ENCODE data around the gene MS4A5.
"Not testable (repeated sequence)": the region's sequence is repeated elsewhere in the genome, so short reads cannot be mapped to it uniquely, and the experiment has no call there.

The MS4A5 gene

GRCh38 chr11:60422609-60423008 is 6.8 kb upstream of the MS4A5 start:
- TF ChIP-seq POU2F2 (IDR thresholded peaks at IDR 0.05; ENCODE audit: low read depth, low read length), result no peak
- TF ChIP-seq POLR2A (IDR thresholded peaks at IDR 0.05; ENCODE audit: low read depth, low read length), result no peak
- TF ChIP-seq PAX5 (IDR thresholded peaks at IDR 0.05; ENCODE audit: insufficient read depth, low read length, severe bottlenecking), result no peak
- FAIRE-seq (no peak), DNase-seq (ENCODE audit: insufficient read length, low spot score) (no peak)

- FAIRE-seq (no peak), DNase-seq (ENCODE audit: insufficient read length, low spot score) (no peak)
- TF ChIP-seq POLR2AphosphoS5 (IDR thresholded peaks at IDR 0.05; ENCODE audit: low read depth, low read length), result no peak
These were observed 855 bp upstream of the MS4A5 start for GRCh38 chr11:60428517-60428916.

GRCh38 chr11:60431251-60431650 is 1.9 kb downstream of the MS4A5 start:
- FAIRE-seq (no peak), DNase-seq (ENCODE audit: insufficient read length, low spot score) (no peak)
- TF ChIP-seq POLR2A (IDR thresholded peaks at IDR 0.05; ENCODE audit: low read depth, low read length) (no peak), TAF1 (IDR thresholded peaks at IDR 0.05; ENCODE audit: low read depth, low read length) (no peak), POU2F2 (IDR thresholded peaks at IDR 0.05; ENCODE audit: low read depth, low read length) (no peak)

GRCh38 chr11:60433401-60433800 is 4.0 kb downstream of the MS4A5 start:
- TF ChIP-seq POU2F2 (IDR thresholded peaks at IDR 0.05; ENCODE audit: low read depth, low read length) (no peak), TAF1 (IDR thresholded peaks at IDR 0.05; ENCODE audit: low read depth, low read length) (no peak), SPI1 (IDR thresholded peaks at IDR 0.05; ENCODE audit: low read depth, low read length) (no peak), POLR2A (IDR thresholded peaks at IDR 0.05; ENCODE audit: low read depth, low read length) (no peak), PAX5 (IDR thresholded peaks at IDR 0.05; ENCODE audit: insufficient read depth, low read length, severe bottlenecking) (no peak), POLR2AphosphoS5 (IDR thresholded peaks at IDR 0.05; ENCODE audit: low read depth, low read length) (no peak)
- DNase-seq (ENCODE audit: insufficient read length, low spot score) (no peak), FAIRE-seq (peak; percentile 23)

GRCh38 chr11:60447070-60447469 is 17.7 kb downstream of the MS4A5 start:
- no peak for DNase-seq (ENCODE audit: insufficient read length, low spot score)
- TF ChIP-seq PAX5 (IDR thresholded peaks at IDR 0.05; ENCODE audit: insufficient read depth, low read length, severe bottlenecking) (no peak), POLR2A (IDR thresholded peaks at IDR 0.05; ENCODE audit: low read depth, low read length) (no peak), TAF1 (IDR thresholded peaks at IDR 0.05; ENCODE audit: low read depth, low read length) (no peak), POU2F2 (IDR thresholded peaks at IDR 0.05; ENCODE audit: low read depth, low read length) (no peak), POLR2AphosphoS5 (IDR thresholded peaks at IDR 0.05; ENCODE audit: low read depth, low read length) (no peak), SPI1 (IDR thresholded peaks at IDR 0.05; ENCODE audit: low read depth, low read length) (no peak)
- peak; percentile 95 for FAIRE-seq

GRCh38 chr11:60447846-60448245 is 18.5 kb downstream of the MS4A5 start:
- no peak for DNase-seq (ENCODE audit: insufficient read length, low spot score)
- TF ChIP-seq PAX5 (IDR thresholded peaks at IDR 0.05; ENCODE audit: insufficient read depth, low read length, severe bottlenecking) (no peak), TAF1 (IDR thresholded peaks at IDR 0.05; ENCODE audit: low read depth, low read length) (no peak), POLR2A (IDR thresholded peaks at IDR 0.05; ENCODE audit: low read depth, low read length) (no peak), POLR2AphosphoS5 (IDR thresholded peaks at IDR 0.05; ENCODE audit: low read depth, low read length) (no peak), POU2F2 (IDR thresholded peaks at IDR 0.05; ENCODE audit: low read depth, low read length) (no peak), SPI1 (IDR thresholded peaks at IDR 0.05; ENCODE audit: low read depth, low read length) (no peak)
- peak; percentile 58 for FAIRE-seq

- not testable (repeated sequence) for FAIRE-seq; DNase-seq (ENCODE audit: insufficient read length, low spot score)
These were observed 21.8 kb downstream of the MS4A5 start for GRCh38 chr11:60451185-60451584.

GRCh38 chr11:60454212-60454611 is 24.8 kb downstream of the MS4A5 start:
- DNase-seq (ENCODE audit: insufficient read length, low spot score), result no peak
- peak; percentile 88 for FAIRE-seq
- TF ChIP-seq POU2F2 (IDR thresholded peaks at IDR 0.05; ENCODE audit: low read depth, low read length) (no peak), PAX5 (IDR thresholded peaks at IDR 0.05; ENCODE audit: insufficient read depth, low read length, severe bottlenecking) (no peak), POLR2AphosphoS5 (IDR thresholded peaks at IDR 0.05; ENCODE audit: low read depth, low read length) (no peak)

GRCh38 chr11:60455531-60456042 is 26.2 kb downstream of the MS4A5 start, which contains the start of gene MS4A1:
Gene MS4A1, plus strand, starts transcription at chr11:60455847. Its CDS starts 6,528 bp downstream, at chr11:60462375.
- TF ChIP-seq TAF1 (IDR thresholded peaks at IDR 0.05; ENCODE audit: low read depth, low read length), result peak; percentile 76; the same call in 1 of the 2 replicates
- peak; percentile 97 for TF ChIP-seq SPI1 (IDR thresholded peaks at IDR 0.05; ENCODE audit: low read depth, low read length)
- TF ChIP-seq POLR2A (IDR thresholded peaks at IDR 0.05; ENCODE audit: low read depth, low read length), result peak; percentile 96
- TF ChIP-seq POLR2AphosphoS5 (IDR thresholded peaks at IDR 0.05; ENCODE audit: low read depth, low read length), result peak; percentile 93
- TF ChIP-seq PAX5 (IDR thresholded peaks at IDR 0.05; ENCODE audit: insufficient read depth, low read length, severe bottlenecking), result no peak
- TF ChIP-seq POU2F2 (IDR thresholded peaks at IDR 0.05; ENCODE audit: low read depth, low read length), result no peak; the same call in 1 of the 2 replicates
- peak; percentile 30 for DNase-seq (ENCODE audit: insufficient read length, low spot score)
- FAIRE-seq, result peak; percentile 99

GRCh38 chr11:60457576-60457975 is 28.2 kb downstream of the MS4A5 start:
- FAIRE-seq (peak; percentile 97), DNase-seq (ENCODE audit: insufficient read length, low spot score) (no peak)
- peak; percentile 79 for TF ChIP-seq POLR2A (IDR thresholded peaks at IDR 0.05; ENCODE audit: low read depth, low read length)
- TF ChIP-seq PAX5 (IDR thresholded peaks at IDR 0.05; ENCODE audit: insufficient read depth, low read length, severe bottlenecking), result no peak
- TF ChIP-seq SPI1 (IDR thresholded peaks at IDR 0.05; ENCODE audit: low read depth, low read length), result no peak
- TF ChIP-seq POLR2AphosphoS5 (IDR thresholded peaks at IDR 0.05; ENCODE audit: low read depth, low read length), result peak; percentile 48; the same call in 1 of the 2 replicates
- peak; percentile 71; the same call in 1 of the 2 replicates for TF ChIP-seq TAF1 (IDR thresholded peaks at IDR 0.05; ENCODE audit: low read depth, low read length)
- 0 out of 2 replicates have a peak, but pooled peaks have one; percentile 39 for TF ChIP-seq POU2F2 (IDR thresholded peaks at IDR 0.05; ENCODE audit: low read depth, low read length)

- DNase-seq (ENCODE audit: insufficient read length, low spot score) (no peak), FAIRE-seq (peak; percentile 85)
- TF ChIP-seq PAX5 (IDR thresholded peaks at IDR 0.05; ENCODE audit: insufficient read depth, low read length, severe bottlenecking) (no peak), POU2F2 (IDR thresholded peaks at IDR 0.05; ENCODE audit: low read depth, low read length) (no peak), SPI1 (IDR thresholded peaks at IDR 0.05; ENCODE audit: low read depth, low read length) (peak; percentile 63)
These were observed 30.0 kb downstream of the MS4A5 start for GRCh38 chr11:60459345-60459744.

Measured in GM12891 (cell line).